CD4-positive, alpha-beta T cell treated with Interleukin-17A for 4 hours (primary cell): ENCODE measurements around the gene PCGF3.
A peak's percentile ranks its signal among the peaks of the same experiment; 100 is the strongest.

ENCODE experiments used
- DNase-seq: peaks from one replicate; pipeline ENCODE4 v3.0.0-alpha.2; 2020; ENCODE audit warnings: mixed read lengths

Gene PCGF3

GRCh38 chr4:786074-786741 is 80.6 kb downstream of the PCGF3 start:
- no peak for DNase-seq

GRCh38 chr4:786861-787300 is 81.2 kb downstream of the PCGF3 start:
- no peak for DNase-seq

GRCh38 chr4:787561-787981 is 81.9 kb downstream of the PCGF3 start:
- DNase-seq: no peak

GRCh38 chr4:788006-788635 is 82.5 kb downstream of the PCGF3 start:
- no peak for DNase-seq

GRCh38 chr4:788636-789297 is 83.1 kb downstream of the PCGF3 start:
- no peak for DNase-seq

- no peak for DNase-seq
Measured at GRCh38 chr4:789571-790465, 84.2 kb downstream of the PCGF3 start.

- no peak for DNase-seq
Measured at GRCh38 chr4:790466-790820, 84.8 kb downstream of the PCGF3 start.

GRCh38 chr4:791252-791897 is 85.7 kb downstream of the PCGF3 start:
- no peak for DNase-seq

- peak; percentile 57 for DNase-seq
Measured at GRCh38 chr4:791898-792625, 86.4 kb downstream of the PCGF3 start.

- DNase-seq: peak; percentile 27
Measured at GRCh38 chr4:792626-793092, 87.0 kb downstream of the PCGF3 start.

- DNase-seq: no peak
Measured at GRCh38 chr4:793093-793861, 87.6 kb downstream of the PCGF3 start.

GRCh38 chr4:793941-794621 is 88.4 kb downstream of the PCGF3 start:
- no peak for DNase-seq

- no peak for DNase-seq
Measured at GRCh38 chr4:794900-795725, 89.5 kb downstream of the PCGF3 start.

GRCh38 chr4:795726-796119 is 90.1 kb downstream of the PCGF3 start:
- no peak for DNase-seq

GRCh38 chr4:796206-796605 is 90.6 kb downstream of the PCGF3 start:
- DNase-seq: no peak

GRCh38 chr4:797066-797465 is 91.4 kb downstream of the PCGF3 start:
- DNase-seq: no peak

GRCh38 chr4:801436-802124 is 95.9 kb downstream of the PCGF3 start:
- DNase-seq: no peak

- DNase-seq: no peak
Measured at GRCh38 chr4:803884-804283, 98.3 kb downstream of the PCGF3 start.

- DNase-seq: no peak
Measured at GRCh38 chr4:804804-805203, 99.2 kb downstream of the PCGF3 start.
